ENCODE results near the gene CASD1. TPM values are rescaled to one million over a fixed set of nuclear protein-coding genes. Genes with fewer than 3 reads are reported as not detected.

The CASD1 gene
- 1 to 10 TPM; 3.9 to 5.7 TPM for polyA plus RNA-seq

GRCh38 chr7:94509264-94509886 lies at the start of gene CASD1:
CASD1 (plus strand) TSS chr7:94509809; CDS start chr7:94510085, 276 bp downstream.
- H3K27me3 ChIP-seq (ENCODE audit: control insufficient read depth in 1 of 2, insufficient read depth in 2 of 2, low read length in 2 of 2) = no peaks in the 10 kb centered on the region
- 3 to 5% methylated on average over 27 to 40 of the region's 40 CpGs for WGBS, 2 donors
- H3K36me3 ChIP-seq (ENCODE audit: control insufficient read depth in 2 of 2, insufficient read depth in 2 of 2, low read length in 1 of 2) = no peaks in the 10 kb centered on the region
- peak within 1 kb of the TSS; percentile 88 to 92 for H3K27ac ChIP-seq (ENCODE audit: low read depth in 2 of 2, low read length in 1 of 2)
- no peaks in the 10 kb centered on the region for H3K9me3 ChIP-seq (ENCODE audit: control insufficient read depth in 2 of 2, insufficient read depth in 1 of 2, low read depth in 1 of 2, low read length in 1 of 2)
- H3K4me3 ChIP-seq (ENCODE audit: low read depth in 1 of 2, low read length in 2 of 2) = peak within 1 kb of the TSS; percentile 64 to 99
- peaks cover 0 to 3% of the 10 kb centered on the region in 2 donors for H3K4me1 ChIP-seq (ENCODE audit: control insufficient read depth in 2 of 2, insufficient read depth in 2 of 2, low read length in 1 of 2)

GRCh38 chr7:94466516-94466915 lies 43.1 kb upstream of the CASD1 start:
- no peaks in the 10 kb centered on the region for H3K36me3 ChIP-seq (ENCODE audit: control insufficient read depth in 2 of 2, insufficient read depth in 2 of 2, low read length in 1 of 2)
- no peaks in the 10 kb centered on the region for H3K27me3 ChIP-seq (ENCODE audit: control insufficient read depth in 1 of 2, insufficient read depth in 2 of 2, low read length in 2 of 2)
- no peaks in the 10 kb centered on the region for H3K9me3 ChIP-seq (ENCODE audit: control insufficient read depth in 2 of 2, insufficient read depth in 1 of 2, low read depth in 1 of 2, low read length in 1 of 2)
- 30 to 45% methylated on average over 1 of the region's 1 CpG for WGBS, 2 donors
- H3K4me3 ChIP-seq (ENCODE audit: low read depth in 1 of 2, low read length in 2 of 2) = no peak overlapping the region
- no peaks in the 10 kb centered on the region for H3K4me1 ChIP-seq (ENCODE audit: control insufficient read depth in 2 of 2, insufficient read depth in 2 of 2, low read length in 1 of 2)
- H3K27ac ChIP-seq (ENCODE audit: low read depth in 2 of 2, low read length in 1 of 2) = no peak overlapping the region

- Histone ChIP-seq H3K27me3 (ENCODE audit: control insufficient read depth in 1 of 2, insufficient read depth in 2 of 2, low read length in 2 of 2) (no peaks in the 10 kb centered on the region), H3K27ac (ENCODE audit: low read depth in 2 of 2, low read length in 1 of 2) (no peak overlapping the region), H3K4me3 (ENCODE audit: low read depth in 1 of 2, low read length in 2 of 2) (no peak overlapping the region), H3K9me3 (ENCODE audit: control insufficient read depth in 2 of 2, insufficient read depth in 1 of 2, low read depth in 1 of 2, low read length in 1 of 2) (no peaks in the 10 kb centered on the region), H3K4me1 (ENCODE audit: control insufficient read depth in 2 of 2, insufficient read depth in 2 of 2, low read length in 1 of 2) (no peaks in the 10 kb centered on the region), H3K36me3 (ENCODE audit: control insufficient read depth in 2 of 2, insufficient read depth in 2 of 2, low read length in 1 of 2) (no peaks in the 10 kb centered on the region)
- WGBS, 2 donors = 77 to 85% methylated on average over 2 of the region's 2 CpGs
These were observed 38.0 kb upstream of the CASD1 start for GRCh38 chr7:94471604-94472003.

GRCh38 chr7:94472608-94473007 lies 37.0 kb upstream of the CASD1 start:
- Histone ChIP-seq H3K9me3 (ENCODE audit: control insufficient read depth in 2 of 2, insufficient read depth in 1 of 2, low read depth in 1 of 2, low read length in 1 of 2) (no peaks in the 10 kb centered on the region), H3K27me3 (ENCODE audit: control insufficient read depth in 1 of 2, insufficient read depth in 2 of 2, low read length in 2 of 2) (no peaks in the 10 kb centered on the region), H3K4me3 (ENCODE audit: low read depth in 1 of 2, low read length in 2 of 2) (no peak overlapping the region), H3K36me3 (ENCODE audit: control insufficient read depth in 2 of 2, insufficient read depth in 2 of 2, low read length in 1 of 2) (no peaks in the 10 kb centered on the region), H3K27ac (ENCODE audit: low read depth in 2 of 2, low read length in 1 of 2) (no peak overlapping the region), H3K4me1 (ENCODE audit: control insufficient read depth in 2 of 2, insufficient read depth in 2 of 2, low read length in 1 of 2) (no peaks in the 10 kb centered on the region)
- 66% methylated on average over 1 of the region's 1 CpG for WGBS, 2 donors

- no peak overlapping the region for H3K27ac ChIP-seq (ENCODE audit: low read depth in 2 of 2, low read length in 1 of 2)
- no peaks in the 10 kb centered on the region for H3K36me3 ChIP-seq (ENCODE audit: control insufficient read depth in 2 of 2, insufficient read depth in 2 of 2, low read length in 1 of 2)
- no peaks in the 10 kb centered on the region for H3K9me3 ChIP-seq (ENCODE audit: control insufficient read depth in 2 of 2, insufficient read depth in 1 of 2, low read depth in 1 of 2, low read length in 1 of 2)
- H3K4me3 ChIP-seq (ENCODE audit: low read depth in 1 of 2, low read length in 2 of 2) = no peak overlapping the region
- H3K4me1 ChIP-seq (ENCODE audit: control insufficient read depth in 2 of 2, insufficient read depth in 2 of 2, low read length in 1 of 2) = no peaks in the 10 kb centered on the region
- 87 to 88% methylated on average over 5 of the region's 5 CpGs for WGBS, 2 donors
- no peaks in the 10 kb centered on the region for H3K27me3 ChIP-seq (ENCODE audit: control insufficient read depth in 1 of 2, insufficient read depth in 2 of 2, low read length in 2 of 2)
These were observed 33.3 kb upstream of the CASD1 start for GRCh38 chr7:94476251-94476840.

- Histone ChIP-seq H3K27me3 (ENCODE audit: control insufficient read depth in 1 of 2, insufficient read depth in 2 of 2, low read length in 2 of 2) (no peaks in the 10 kb centered on the region), H3K9me3 (ENCODE audit: control insufficient read depth in 2 of 2, insufficient read depth in 1 of 2, low read depth in 1 of 2, low read length in 1 of 2) (no peaks in the 10 kb centered on the region), H3K4me1 (ENCODE audit: control insufficient read depth in 2 of 2, insufficient read depth in 2 of 2, low read length in 1 of 2) (no peaks in the 10 kb centered on the region), H3K36me3 (ENCODE audit: control insufficient read depth in 2 of 2, insufficient read depth in 2 of 2, low read length in 1 of 2) (no peaks in the 10 kb centered on the region), H3K27ac (ENCODE audit: low read depth in 2 of 2, low read length in 1 of 2) (no peak overlapping the region), H3K4me3 (ENCODE audit: low read depth in 1 of 2, low read length in 2 of 2) (no peak overlapping the region)
- WGBS, 2 donors = 36% methylated on average over 1 of the region's 1 CpG
These were observed 31.7 kb upstream of the CASD1 start for GRCh38 chr7:94477878-94478277.

- WGBS, 2 donors = 82 to 96% methylated on average over 3 of the region's 3 CpGs
- Histone ChIP-seq H3K9me3 (ENCODE audit: control insufficient read depth in 2 of 2, insufficient read depth in 1 of 2, low read depth in 1 of 2, low read length in 1 of 2) (no peaks in the 10 kb centered on the region), H3K27me3 (ENCODE audit: control insufficient read depth in 1 of 2, insufficient read depth in 2 of 2, low read length in 2 of 2) (no peaks in the 10 kb centered on the region), H3K4me1 (ENCODE audit: control insufficient read depth in 2 of 2, insufficient read depth in 2 of 2, low read length in 1 of 2) (no peaks in the 10 kb centered on the region), H3K27ac (ENCODE audit: low read depth in 2 of 2, low read length in 1 of 2) (no peak overlapping the region), H3K4me3 (ENCODE audit: low read depth in 1 of 2, low read length in 2 of 2) (no peak overlapping the region), H3K36me3 (ENCODE audit: control insufficient read depth in 2 of 2, insufficient read depth in 2 of 2, low read length in 1 of 2) (no peaks in the 10 kb centered on the region)
These were observed 30.9 kb upstream of the CASD1 start for GRCh38 chr7:94478648-94479214.

GRCh38 chr7:94481279-94481678 lies 28.3 kb upstream of the CASD1 start:
- no peaks in the 10 kb centered on the region for H3K36me3 ChIP-seq (ENCODE audit: control insufficient read depth in 2 of 2, insufficient read depth in 2 of 2, low read length in 1 of 2)
- H3K27ac ChIP-seq (ENCODE audit: low read depth in 2 of 2, low read length in 1 of 2) = no peak overlapping the region

GRCh38 chr7:94482796-94483195 lies 26.8 kb upstream of the CASD1 start:
- Histone ChIP-seq H3K9me3 (ENCODE audit: control insufficient read depth in 2 of 2, insufficient read depth in 1 of 2, low read depth in 1 of 2, low read length in 1 of 2) (no peaks in the 10 kb centered on the region), H3K27ac (ENCODE audit: low read depth in 2 of 2, low read length in 1 of 2) (no peak overlapping the region), H3K4me1 (ENCODE audit: control insufficient read depth in 2 of 2, insufficient read depth in 2 of 2, low read length in 1 of 2) (no peaks in the 10 kb centered on the region), H3K27me3 (ENCODE audit: control insufficient read depth in 1 of 2, insufficient read depth in 2 of 2, low read length in 2 of 2) (no peaks in the 10 kb centered on the region), H3K4me3 (ENCODE audit: low read depth in 1 of 2, low read length in 2 of 2) (no peak overlapping the region), H3K36me3 (ENCODE audit: control insufficient read depth in 2 of 2, insufficient read depth in 2 of 2, low read length in 1 of 2) (no peaks in the 10 kb centered on the region)
- WGBS, 2 donors = 88 to 91% methylated on average over 9 of the region's 9 CpGs

More at GRCh38 chr7:94481279-94481678, 28.3 kb upstream of the CASD1 start:
- WGBS, 2 donors = 75 to 80% methylated on average over 3 of the region's 3 CpGs
- Histone ChIP-seq H3K4me1 (ENCODE audit: control insufficient read depth in 2 of 2, insufficient read depth in 2 of 2, low read length in 1 of 2) (no peaks in the 10 kb centered on the region), H3K27me3 (ENCODE audit: control insufficient read depth in 1 of 2, insufficient read depth in 2 of 2, low read length in 2 of 2) (no peaks in the 10 kb centered on the region), H3K4me3 (ENCODE audit: low read depth in 1 of 2, low read length in 2 of 2) (no peak overlapping the region), H3K9me3 (ENCODE audit: control insufficient read depth in 2 of 2, insufficient read depth in 1 of 2, low read depth in 1 of 2, low read length in 1 of 2) (no peaks in the 10 kb centered on the region)

GRCh38 chr7:94483843-94484242 lies 25.8 kb upstream of the CASD1 start:
- WGBS, 2 donors = 91 to 92% methylated on average over 2 of the region's 2 CpGs
- no peak overlapping the region for H3K4me3 ChIP-seq (ENCODE audit: low read depth in 1 of 2, low read length in 2 of 2)
- no peaks in the 10 kb centered on the region for H3K9me3 ChIP-seq (ENCODE audit: control insufficient read depth in 2 of 2, insufficient read depth in 1 of 2, low read depth in 1 of 2, low read length in 1 of 2)
- H3K27me3 ChIP-seq (ENCODE audit: control insufficient read depth in 1 of 2, insufficient read depth in 2 of 2, low read length in 2 of 2) = no peaks in the 10 kb centered on the region
- no peaks in the 10 kb centered on the region for H3K4me1 ChIP-seq (ENCODE audit: control insufficient read depth in 2 of 2, insufficient read depth in 2 of 2, low read length in 1 of 2)
- H3K36me3 ChIP-seq (ENCODE audit: control insufficient read depth in 2 of 2, insufficient read depth in 2 of 2, low read length in 1 of 2) = no peaks in the 10 kb centered on the region
- H3K27ac ChIP-seq (ENCODE audit: low read depth in 2 of 2, low read length in 1 of 2) = no peak overlapping the region

Measured in esophagus (tissue), 2 donors.